NCI-H82 (cell line): ENCODE measurements around the gene RBBP6.
A peak's percentile ranks its signal among the peaks of the same experiment; 100 is the strongest.

Experiments used
- DNase-seq: peaks from one replicate; lab custom pipeline; 2025; lab: John Stamatoyannopoulos, UW

RBBP6 gene

DNA sequence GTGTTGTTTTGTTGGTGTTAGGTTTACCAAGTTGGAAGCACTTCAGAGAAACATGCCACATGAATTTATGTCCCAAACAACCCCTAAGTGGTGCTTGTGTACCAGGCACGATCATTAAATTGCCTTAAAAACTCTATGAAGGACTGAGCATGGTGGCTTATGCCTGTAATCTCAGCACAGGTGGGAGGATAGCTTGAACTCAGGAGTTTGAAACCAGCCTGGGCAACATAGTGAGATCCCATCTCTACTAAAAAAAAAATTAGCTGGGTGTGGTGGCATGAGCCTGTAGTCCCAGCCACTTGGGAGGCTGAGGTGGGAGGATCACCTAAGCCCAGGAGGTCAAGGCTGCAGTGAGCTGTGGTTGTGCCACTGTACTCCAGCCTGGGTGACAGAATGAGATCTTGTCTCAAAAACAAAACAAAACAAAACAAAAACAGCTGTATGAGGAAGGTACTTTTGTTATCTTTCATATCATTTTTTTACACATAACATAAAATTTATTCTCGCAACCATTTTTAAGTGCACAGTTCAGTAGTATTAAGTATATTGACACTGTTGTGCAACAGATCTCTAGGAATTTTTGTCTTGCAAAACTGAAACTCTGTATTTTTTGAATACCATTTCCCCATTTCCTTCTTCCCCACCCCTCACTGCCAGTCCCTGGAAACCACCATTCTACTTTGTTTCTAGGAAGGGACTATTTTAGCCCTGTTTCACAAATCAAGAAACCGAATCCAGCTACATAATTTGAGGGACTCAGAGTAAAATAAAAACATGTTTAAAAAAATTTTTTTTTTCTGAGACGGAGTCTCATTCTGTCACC is 14.3 kb upstream of the RBBP6 start:
- DNase-seq, result no peak

DNA sequence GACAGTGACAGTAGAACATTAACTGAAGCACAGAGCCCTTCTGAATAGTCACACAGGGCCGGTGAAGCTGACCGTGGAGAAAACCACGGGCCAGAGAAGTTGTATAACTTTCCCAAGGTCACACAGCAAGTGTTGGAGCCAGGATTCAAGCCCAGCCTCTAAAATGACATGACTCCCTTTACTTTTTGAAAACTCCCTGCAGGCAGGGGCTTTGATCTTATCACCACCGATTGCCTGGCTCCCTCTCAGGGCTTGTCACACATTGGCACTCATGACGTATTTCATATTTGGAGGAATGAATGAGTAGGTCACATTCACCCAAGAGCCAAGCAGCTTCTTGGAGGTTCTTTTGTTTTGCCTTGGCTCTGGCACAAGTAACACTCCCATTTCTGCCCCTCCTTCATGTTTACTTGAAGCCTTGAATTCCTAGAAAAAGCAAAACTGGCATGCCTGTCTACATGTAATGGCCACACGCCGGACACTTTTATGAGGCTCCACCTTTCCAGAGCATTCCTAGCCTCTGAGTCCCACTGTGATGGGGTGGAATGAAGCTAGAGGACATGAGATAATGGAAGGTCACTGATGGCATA is 13.3 kb upstream of the RBBP6 start:
- DNase-seq, result no peak

GRCh38 chr16:24526701-24527495 is 12.5 kb upstream of the RBBP6 start:
- DNase-seq, result peak; percentile 80

DNA sequence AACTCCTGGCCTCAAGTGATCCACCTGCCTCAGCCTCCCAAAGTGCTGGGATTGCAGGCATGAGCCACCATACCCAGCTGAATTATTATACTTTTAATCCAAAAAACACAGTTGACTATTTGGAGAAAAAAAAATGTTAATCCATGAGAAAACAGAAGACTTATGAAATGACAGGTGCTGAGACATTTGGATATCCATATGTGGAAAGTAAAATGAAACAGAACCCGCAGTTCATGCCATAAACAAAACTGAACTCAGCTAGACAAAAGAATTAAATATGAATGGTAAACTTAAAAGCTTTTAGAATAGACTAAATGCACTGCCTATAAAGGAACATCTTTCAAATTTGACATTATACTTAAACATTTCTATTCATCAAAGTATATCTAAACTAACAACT is 8.2 kb upstream of the RBBP6 start:
- DNase-seq, result no peak

- no peak for DNase-seq
Measured at GRCh38 chr16:24534620-24535019, 4.7 kb upstream of the RBBP6 start.

GRCh38 chr16:24535827-24536226 is 3.5 kb upstream of the RBBP6 start:
- DNase-seq, result no peak

GRCh38 chr16:24536671-24537070 is 2.7 kb upstream of the RBBP6 start:
- no peak for DNase-seq

- DNase-seq, result no peak
Measured at GRCh38 chr16:24537474-24538337, 1.7 kb upstream of the RBBP6 start.

DNA sequence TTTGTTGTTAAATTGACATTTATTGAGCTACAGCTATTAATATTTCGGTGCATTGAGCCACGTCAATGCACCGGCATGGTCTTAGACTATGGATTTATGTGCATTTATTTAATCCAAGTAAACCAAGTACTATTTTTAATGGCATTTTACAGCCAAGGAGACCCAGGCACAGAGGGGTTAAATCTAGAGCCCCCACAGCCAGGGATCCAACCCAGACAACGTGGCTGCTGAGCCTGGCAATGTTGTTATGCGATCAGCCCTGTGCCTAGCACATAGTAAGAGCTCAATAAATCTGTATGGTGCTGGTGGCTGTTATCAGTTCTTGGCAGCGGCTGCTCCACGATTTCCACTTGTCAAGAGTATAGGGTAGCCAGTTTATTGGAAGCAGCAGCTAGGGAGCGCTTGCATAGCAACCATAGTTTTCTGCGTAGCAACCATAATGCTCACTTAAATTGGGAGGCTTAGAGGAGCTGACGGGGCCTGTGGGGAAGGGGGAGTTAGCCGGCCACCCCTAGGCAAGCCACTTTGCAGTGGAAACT is 541 bp upstream of the RBBP6 start:
- no peak for DNase-seq

GRCh38 chr16:24539850-24540601 is 660 bp downstream of the RBBP6 start:
- peak; percentile 50 for DNase-seq

DNA sequence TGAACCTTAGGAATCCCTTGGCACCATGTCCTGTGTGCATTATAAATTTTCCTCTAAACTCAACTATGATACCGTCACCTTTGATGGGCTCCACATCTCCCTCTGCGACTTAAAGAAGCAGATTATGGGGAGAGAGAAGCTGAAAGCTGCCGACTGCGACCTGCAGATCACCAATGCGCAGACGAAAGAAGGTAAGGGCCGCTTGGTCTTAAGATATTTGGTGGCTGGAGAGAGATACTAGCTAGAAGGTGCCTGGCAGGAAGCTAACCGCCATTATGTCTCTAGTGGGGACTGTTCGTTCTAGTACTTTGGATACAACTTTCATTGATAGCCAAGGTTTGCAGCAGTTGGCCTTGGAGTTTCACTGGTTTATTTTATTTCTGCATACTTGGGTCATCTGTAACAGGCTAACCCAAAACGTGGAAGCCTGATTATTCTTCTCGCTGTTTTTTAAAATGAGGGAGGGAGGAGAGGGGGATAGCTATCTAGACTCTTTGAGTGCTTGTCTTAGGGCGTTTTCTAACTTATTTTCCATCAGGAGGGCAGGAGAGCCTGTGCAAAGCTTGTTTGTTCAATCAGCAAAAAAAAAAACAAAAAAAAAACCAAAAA is 1.3 kb downstream of the RBBP6 start:
- DNase-seq, result peak; percentile 52

DNA sequence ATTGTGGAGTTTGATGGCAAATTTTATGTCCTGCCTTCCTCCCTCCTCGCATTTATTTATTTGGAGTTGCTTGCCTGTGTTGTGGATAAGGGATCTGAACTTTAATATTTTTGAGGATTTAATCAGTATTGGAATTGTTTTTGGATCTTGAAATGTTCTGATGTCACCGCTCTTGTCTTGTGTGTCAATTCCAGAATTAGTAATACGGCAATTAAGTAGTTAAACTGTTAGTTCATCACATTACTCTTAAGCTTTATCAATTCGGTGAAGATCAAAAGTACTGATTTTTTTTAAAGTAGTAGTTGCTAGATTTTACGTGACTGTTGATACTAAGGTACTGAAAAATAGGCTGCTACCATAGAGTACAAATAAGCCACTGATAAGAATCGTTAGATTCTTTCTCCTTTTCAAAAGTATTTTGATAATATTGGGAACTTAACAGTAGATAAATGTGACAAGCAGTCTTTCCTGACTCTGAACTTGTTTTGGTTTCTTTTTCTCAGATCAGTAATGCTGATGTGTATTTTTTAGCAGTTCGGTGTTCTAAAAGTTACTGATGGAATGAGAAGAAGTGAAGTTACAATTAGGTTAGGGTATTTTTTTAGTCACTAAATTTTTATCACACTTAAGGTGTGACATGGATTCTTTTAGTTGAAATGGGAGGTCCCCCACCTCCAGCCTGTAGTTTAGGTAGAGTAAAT is 2.0 kb downstream of the RBBP6 start:
- no peak for DNase-seq

DNA sequence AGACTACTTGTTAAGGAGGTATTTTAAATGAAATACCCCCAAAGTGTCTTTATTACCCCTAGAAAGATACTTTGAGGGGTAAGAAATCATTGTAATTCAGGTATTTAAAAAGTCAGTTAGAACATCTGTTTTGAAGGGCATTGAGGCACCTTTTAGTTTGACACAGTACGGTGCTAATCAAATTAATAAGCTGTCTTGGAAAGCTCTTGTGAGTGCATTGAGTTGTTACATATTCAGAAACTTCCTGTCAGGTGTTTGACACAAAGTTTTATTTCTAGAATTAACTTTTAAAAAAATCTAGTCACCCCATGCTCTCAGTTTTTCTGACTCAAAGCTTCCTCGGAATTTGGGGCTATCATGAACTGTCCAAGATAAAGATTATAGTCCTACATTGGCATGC is 4.6 kb downstream of the RBBP6 start:
- DNase-seq, result no peak

DNA sequence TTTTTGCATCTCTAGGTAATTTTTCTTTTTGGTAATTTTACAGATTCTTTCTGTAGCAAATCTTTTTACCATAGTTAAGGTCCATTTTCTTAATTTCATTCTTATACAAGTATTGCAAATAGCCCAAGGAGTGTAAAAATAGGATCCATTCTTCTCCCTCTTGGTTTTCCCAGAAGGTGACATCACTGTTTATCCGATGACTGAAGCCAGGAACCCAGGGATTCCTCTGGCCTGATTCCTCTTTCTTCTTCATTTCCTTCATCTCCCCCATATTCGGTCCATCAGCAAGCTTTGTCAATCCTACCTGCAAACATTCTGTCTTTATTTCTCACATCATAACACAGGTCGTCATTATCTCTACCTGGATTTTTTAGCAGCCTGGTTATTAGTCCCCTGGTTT is 5.3 kb downstream of the RBBP6 start:
- DNase-seq, result no peak

DNA sequence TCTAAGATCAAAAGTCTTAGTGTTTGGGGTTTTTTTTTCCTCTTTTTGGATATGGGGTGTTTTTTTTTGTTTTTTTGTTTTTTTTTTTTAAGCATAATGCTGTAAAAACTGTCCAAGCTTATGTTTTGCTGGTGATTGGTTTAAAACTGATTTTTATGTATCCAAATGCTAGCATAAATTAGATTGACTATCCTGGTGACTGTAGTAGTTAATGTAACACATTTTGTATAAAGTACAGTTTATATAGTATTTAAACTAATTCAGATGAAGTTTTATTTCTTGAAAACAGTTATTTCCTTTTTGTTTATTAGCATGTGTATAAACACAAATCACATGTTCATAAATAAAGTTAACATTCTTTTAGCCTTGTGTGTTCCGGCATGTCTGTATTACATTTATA is 10.9 kb downstream of the RBBP6 start:
- DNase-seq, result no peak

DNA sequence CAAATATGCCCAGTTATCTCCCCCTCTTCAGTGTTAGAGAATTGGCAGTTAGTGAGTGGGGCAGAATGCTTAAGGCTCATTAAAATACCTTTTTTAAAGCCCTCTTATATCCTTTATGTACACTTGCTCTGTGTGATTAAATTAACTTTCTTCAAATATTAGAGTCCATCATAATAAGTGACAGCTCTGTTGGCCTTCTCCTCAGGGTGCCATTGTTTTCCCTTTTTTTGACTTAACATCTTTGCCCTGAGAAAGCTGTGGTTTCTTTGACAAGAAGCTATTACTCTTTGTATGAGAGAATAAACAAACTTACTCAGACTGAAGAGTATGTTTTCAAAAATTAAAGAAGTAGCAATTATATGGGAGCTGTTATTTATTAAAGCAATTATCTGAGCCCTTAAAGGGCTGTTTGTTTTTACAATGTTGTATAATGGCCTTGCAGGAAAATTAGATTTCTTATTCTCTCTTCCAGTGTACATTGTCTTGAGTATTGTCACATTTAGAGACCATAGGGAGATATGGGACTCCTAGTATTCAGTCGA is 13.4 kb downstream of the RBBP6 start:
- DNase-seq, result no peak

- no peak for DNase-seq
Measured at GRCh38 chr16:24553983-24554382, 14.6 kb downstream of the RBBP6 start.

DNA sequence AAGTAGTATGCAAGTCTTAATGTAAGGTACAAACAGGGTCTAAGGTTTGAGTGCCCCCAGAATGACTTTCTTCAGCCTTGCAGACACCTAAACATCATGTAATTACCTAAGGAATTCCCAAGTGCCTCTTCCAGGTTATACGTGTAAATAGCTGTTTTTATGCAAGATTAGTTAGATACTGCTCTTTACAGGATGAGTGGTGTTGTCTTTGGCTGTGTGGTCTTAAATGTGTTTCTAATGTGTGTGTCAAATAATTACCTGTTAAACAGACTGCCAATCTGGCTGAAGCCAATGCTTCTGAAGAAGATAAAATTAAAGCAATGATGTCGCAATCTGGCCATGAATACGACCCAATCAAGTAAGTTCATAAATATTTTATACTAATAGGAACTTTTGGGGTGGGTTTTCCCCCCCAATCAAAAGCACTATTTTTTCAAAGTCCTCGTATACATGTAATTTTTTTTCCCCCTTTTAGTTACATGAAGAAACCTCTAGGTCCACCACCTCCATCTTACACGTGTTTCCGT is 16.0 kb downstream of the RBBP6 start:
- no peak for DNase-seq

GRCh38 chr16:24562811-24563210 is 23.4 kb downstream of the RBBP6 start:
- no peak for DNase-seq
